Endodermal cell (in vitro differentiated cells): ENCODE measurements around the gene IFNL3. TPM values are rescaled to one million over a fixed set of nuclear protein-coding genes. Genes with fewer than 3 reads are reported as not detected.

Experiments used
- DNase-seq: peaks from one replicate; pipeline ENCODE4 v3.0.0-alpha.2; 2017
- H3K27ac ChIP-seq: 2 replicates; pipeline ENCODE4 v1.5.1; 2013; ENCODE audit warnings: mild to moderate bottlenecking, low read depth, low read length, moderate library complexity
- H3K27me3 ChIP-seq: 2 replicates; pipeline ENCODE4 v1.6.1; 2013; ENCODE audit warnings: mild to moderate bottlenecking, low read length, moderate library complexity; ENCODE audit not compliant: insufficient read depth, control insufficient read depth, poor library complexity, severe bottlenecking
- H3K36me3 ChIP-seq: 2 replicates; pipeline ENCODE4 v1.7.0; 2013; ENCODE audit warnings: mild to moderate bottlenecking, low read length, moderate library complexity; ENCODE audit not compliant: control insufficient read depth, insufficient read depth
- H3K4me1 ChIP-seq: one replicate; pipeline ENCODE4 v1.7.0; 2013; ENCODE audit warnings: low read length; ENCODE audit not compliant: control insufficient read depth, insufficient read depth
- H3K4me3 ChIP-seq: 2 replicates; pipeline ENCODE4 v1.5.1; 2013; ENCODE audit warnings: mild to moderate bottlenecking, low read length, moderate library complexity
- H3K9ac ChIP-seq: 2 replicates; pipeline ENCODE4 v1.6.1; 2013; ENCODE audit warnings: mild to moderate bottlenecking, low read length, moderate library complexity; ENCODE audit not compliant: poor library complexity, severe bottlenecking; ENCODE audit errors: extremely low read depth
- H3K9me3 ChIP-seq: 2 replicates; pipeline ENCODE4 v1.6.1; 2013; ENCODE audit warnings: mild to moderate bottlenecking, low read length, moderate library complexity; ENCODE audit not compliant: control insufficient read depth
- H3K27ac Mint-ChIP-seq: 2 replicates; pipeline ENCODE4 v1.8.0; 2020; ENCODE audit warnings: mixed read lengths
- H3K27me3 Mint-ChIP-seq: 2 replicates; pipeline ENCODE4 v1.8.0; 2021; ENCODE audit warnings: mild to moderate bottlenecking, mixed read lengths; ENCODE audit not compliant: insufficient read depth
- H3K36me3 Mint-ChIP-seq: 2 replicates; pipeline ENCODE4 v1.8.0; 2020; ENCODE audit warnings: low read depth, mixed read lengths
- H3K4me1 Mint-ChIP-seq: 2 replicates; pipeline ENCODE4 v1.8.0; 2020; ENCODE audit warnings: mixed read lengths
- H3K4me3 Mint-ChIP-seq: 2 replicates; pipeline ENCODE4 v1.8.0; 2020; ENCODE audit warnings: mild to moderate bottlenecking, moderate library complexity, mixed read lengths
- H3K9me3 Mint-ChIP-seq: 2 replicates; pipeline ENCODE4 v1.8.0; 2020; ENCODE audit warnings: mild to moderate bottlenecking, mixed read lengths
- CTCF ChIP-seq: fragments of 200-600 bp; sonication (generic); conservative IDR thresholded peaks from 2 replicates; pipeline ENCODE4 v1.5.0; 2021; ENCODE audit warnings: antibody characterized with exemption, mild to moderate bottlenecking
- WGBS, 2 experiments: methylation state at CpG; one replicate each; pipeline versions ENCODE4 v1.1.5 to v1.1.7; 2013; ENCODE audit warnings: missing lambda C conversion rate in 2 of 2, mixed read lengths in 1 of 2; ENCODE audit not compliant: insufficient coverage in 1 of 2, insufficient read length in 1 of 2; 5-methylcytosine and 5-hydroxymethylcytosine counted together
- total RNA-seq, 2 donors: library from RNA; stranded (reverse); fragmentation: NEBNext Ultra II Directional in 1 of 2; extraction: Animal tissue kit (Norgen Biotek cat#: 25700) in 1 of 2; gene quantifications; 2 replicates in 1 of 2; 3 replicates in 1 of 2; pipeline ENCODE4 v1.2.1, GENCODE V29; 2021

IFNL3 gene
- total RNA-seq, 2 donors from 2014 or later, result not detected

- TF ChIP-seq CTCF, result no peak
- H3K9me3 ChIP-seq, result no peaks in the 10 kb centered on the region
- no peak overlapping the region for H3K4me3 ChIP-seq
- H3K27ac ChIP-seq, result no peak overlapping the region
- peaks cover 4% of the 10 kb centered on the region for H3K9me3 Mint-ChIP-seq
- H3K36me3 Mint-ChIP-seq, result no peaks in the 10 kb centered on the region
- H3K27me3 Mint-ChIP-seq, result peaks cover 78% of the 10 kb centered on the region
- H3K4me1 Mint-ChIP-seq, result no peaks in the 10 kb centered on the region
- DNase-seq, result no peak
- H3K36me3 ChIP-seq, result no peaks in the 10 kb centered on the region
- H3K27ac Mint-ChIP-seq, result no peak overlapping the region
- H3K9ac ChIP-seq, result no peak overlapping the region
- WGBS, 2 experiments, result 80 to 86% methylated on average over 1 to 3 of the region's 3 CpGs
- no peak overlapping the region for H3K4me3 Mint-ChIP-seq
- no peaks in the 10 kb centered on the region for H3K4me1 ChIP-seq
- H3K27me3 ChIP-seq, result peaks cover 37% of the 10 kb centered on the region
Measured at GRCh38 chr19:39252458-39252857, 7.7 kb upstream of the IFNL3 start.

- H3K27me3 ChIP-seq, result peaks cover 43% of the 10 kb centered on the region
- no peak for TF ChIP-seq CTCF
- H3K4me1 ChIP-seq, result no peaks in the 10 kb centered on the region
- 79 to 86% methylated on average over 3 of the region's 3 CpGs for WGBS, 2 experiments
- Mint-ChIP-seq H3K9me3 (no peaks in the 10 kb centered on the region), H3K4me3 (no peak overlapping the region), H3K4me1 (no peaks in the 10 kb centered on the region), H3K36me3 (no peaks in the 10 kb centered on the region), H3K27me3 (peaks cover 80% of the 10 kb centered on the region), H3K27ac (no peak overlapping the region)
- no peaks in the 10 kb centered on the region for H3K9me3 ChIP-seq
- H3K27ac ChIP-seq, result no peak overlapping the region
- DNase-seq, result no peak
- H3K36me3 ChIP-seq, result no peaks in the 10 kb centered on the region
- H3K4me3 ChIP-seq, result no peak overlapping the region
- no peak overlapping the region for H3K9ac ChIP-seq
Measured at GRCh38 chr19:39251846-39252245, 7.0 kb upstream of the IFNL3 start.

- Mint-ChIP-seq H3K9me3 (no peaks in the 10 kb centered on the region), H3K36me3 (no peaks in the 10 kb centered on the region), H3K27ac (no peak overlapping the region), H3K4me3 (no peak overlapping the region), H3K27me3 (peaks cover 76% of the 10 kb centered on the region), H3K4me1 (no peaks in the 10 kb centered on the region)
- H3K27me3 ChIP-seq, result peaks cover 47% of the 10 kb centered on the region
- no peak for DNase-seq
- no peak overlapping the region for H3K27ac ChIP-seq
- H3K4me1 ChIP-seq, result no peaks in the 10 kb centered on the region
- no peaks in the 10 kb centered on the region for H3K36me3 ChIP-seq
- H3K9ac ChIP-seq, result no peak overlapping the region
- no peaks in the 10 kb centered on the region for H3K9me3 ChIP-seq
- H3K4me3 ChIP-seq, result no peak overlapping the region
- TF ChIP-seq CTCF, result no peak
- 91% methylated on average over 3 to 5 of the region's 5 CpGs for WGBS, 2 experiments
Measured at GRCh38 chr19:39251081-39251480, 6.3 kb upstream of the IFNL3 start.
